ENCODE results near the gene MSX2.

Gene MSX2

GRCh38 chr5:174718880-174719610 lies 5.3 kb upstream of the MSX2 start:
- peaks cover 56% of the 10 kb centered on the region for H3K4me1 ChIP-seq (ENCODE audit: control insufficient read depth, insufficient read depth, low read length, poor library complexity, severe bottlenecking)
- WGBS, 2 experiments (ENCODE audit: insufficient coverage in 2 of 2): 19 to 65% methylated on average over 3 of the region's 10 CpGs
- no peak overlapping the region for H3K4me3 ChIP-seq (ENCODE audit: extremely low read depth, insufficient read depth, low read length, poor library complexity, severe bottlenecking)
- no peaks in the 10 kb centered on the region for H3K36me3 ChIP-seq (ENCODE audit: control insufficient read depth, insufficient read depth, low read length)
- H3K27ac ChIP-seq (ENCODE audit: low read depth, low read length, severe bottlenecking): no peak overlapping the region
- H3K9me3 ChIP-seq (ENCODE audit: control insufficient read depth, low read length): no peaks in the 10 kb centered on the region

GRCh38 chr5:174719793-174720611 lies 4.4 kb upstream of the MSX2 start:
- H3K36me3 ChIP-seq (ENCODE audit: control insufficient read depth, insufficient read depth, low read length): peaks cover 2% of the 10 kb centered on the region
- H3K27ac ChIP-seq (ENCODE audit: low read depth, low read length, severe bottlenecking): peak overlapping the region; percentile 81
- peak overlapping the region; percentile 21 for H3K4me3 ChIP-seq (ENCODE audit: extremely low read depth, insufficient read depth, low read length, poor library complexity, severe bottlenecking)
- 1 to 2% methylated on average over 8 to 10 of the region's 19 CpGs for WGBS, 2 experiments (ENCODE audit: insufficient coverage in 2 of 2)
- no peaks in the 10 kb centered on the region for H3K9me3 ChIP-seq (ENCODE audit: control insufficient read depth, low read length)
- H3K4me1 ChIP-seq (ENCODE audit: control insufficient read depth, insufficient read depth, low read length, poor library complexity, severe bottlenecking): peaks cover 56% of the 10 kb centered on the region

- H3K9me3 ChIP-seq (ENCODE audit: control insufficient read depth, low read length): no peaks in the 10 kb centered on the region
- peak overlapping the region; percentile 81 for H3K27ac ChIP-seq (ENCODE audit: low read depth, low read length, severe bottlenecking)
- H3K4me1 ChIP-seq (ENCODE audit: control insufficient read depth, insufficient read depth, low read length, poor library complexity, severe bottlenecking): peaks cover 54% of the 10 kb centered on the region
- 0% methylated on average over 67 to 68 of the region's 75 CpGs for WGBS, 2 experiments (ENCODE audit: insufficient coverage in 2 of 2)
- H3K4me3 ChIP-seq (ENCODE audit: extremely low read depth, insufficient read depth, low read length, poor library complexity, severe bottlenecking): peak overlapping the region; percentile 95
- peaks cover 11% of the 10 kb centered on the region for H3K36me3 ChIP-seq (ENCODE audit: control insufficient read depth, insufficient read depth, low read length)
These were observed 3.5 kb upstream of the MSX2 start for GRCh38 chr5:174720612-174721529.

GRCh38 chr5:174721530-174722432 lies 2.6 kb upstream of the MSX2 start:
- Histone ChIP-seq H3K4me1 (ENCODE audit: control insufficient read depth, insufficient read depth, low read length, poor library complexity, severe bottlenecking) (peaks cover 46% of the 10 kb centered on the region), H3K27ac (ENCODE audit: low read depth, low read length, severe bottlenecking) (peak overlapping the region; percentile 76), H3K4me3 (ENCODE audit: extremely low read depth, insufficient read depth, low read length, poor library complexity, severe bottlenecking) (peak overlapping the region; percentile 95), H3K9me3 (ENCODE audit: control insufficient read depth, low read length) (no peaks in the 10 kb centered on the region), H3K36me3 (ENCODE audit: control insufficient read depth, insufficient read depth, low read length) (peaks cover 20% of the 10 kb centered on the region)
- WGBS, 2 experiments (ENCODE audit: insufficient coverage in 2 of 2): 2 to 3% methylated on average over 13 to 16 of the region's 19 CpGs

GRCh38 chr5:174722500-174722899 lies 1.9 kb upstream of the MSX2 start:
- peaks cover 27% of the 10 kb centered on the region for H3K36me3 ChIP-seq (ENCODE audit: control insufficient read depth, insufficient read depth, low read length)
- H3K4me1 ChIP-seq (ENCODE audit: control insufficient read depth, insufficient read depth, low read length, poor library complexity, severe bottlenecking): peaks cover 46% of the 10 kb centered on the region
- H3K9me3 ChIP-seq (ENCODE audit: control insufficient read depth, low read length): no peaks in the 10 kb centered on the region
- WGBS, 2 experiments (ENCODE audit: insufficient coverage in 2 of 2): 10 to 11% methylated on average over 3 of the region's 4 CpGs
- peak overlapping the region; percentile 95 for H3K4me3 ChIP-seq (ENCODE audit: extremely low read depth, insufficient read depth, low read length, poor library complexity, severe bottlenecking)
- peak overlapping the region; percentile 41 for H3K27ac ChIP-seq (ENCODE audit: low read depth, low read length, severe bottlenecking)

- no peaks in the 10 kb centered on the region for H3K9me3 ChIP-seq (ENCODE audit: control insufficient read depth, low read length)
- peaks cover 40% of the 10 kb centered on the region for H3K4me1 ChIP-seq (ENCODE audit: control insufficient read depth, insufficient read depth, low read length, poor library complexity, severe bottlenecking)
- peak overlapping the region; percentile 95 for H3K4me3 ChIP-seq (ENCODE audit: extremely low read depth, insufficient read depth, low read length, poor library complexity, severe bottlenecking)
- peak overlapping the region; percentile 87 for H3K27ac ChIP-seq (ENCODE audit: low read depth, low read length, severe bottlenecking)
- H3K36me3 ChIP-seq (ENCODE audit: control insufficient read depth, insufficient read depth, low read length): peaks cover 36% of the 10 kb centered on the region
- 2 to 3% methylated on average over 15 to 22 of the region's 23 CpGs for WGBS, 2 experiments (ENCODE audit: insufficient coverage in 2 of 2)
These were observed 935 bp upstream of the MSX2 start for GRCh38 chr5:174723315-174723978.

- H3K4me1 ChIP-seq (ENCODE audit: control insufficient read depth, insufficient read depth, low read length, poor library complexity, severe bottlenecking): peaks cover 37% of the 10 kb centered on the region
- peaks cover 42% of the 10 kb centered on the region for H3K36me3 ChIP-seq (ENCODE audit: control insufficient read depth, insufficient read depth, low read length)
- H3K9me3 ChIP-seq (ENCODE audit: control insufficient read depth, low read length): no peaks in the 10 kb centered on the region
- 0% methylated on average over 11 to 17 of the region's 20 CpGs for WGBS, 2 experiments (ENCODE audit: insufficient coverage in 2 of 2)
- peak overlapping the region; percentile 95 for H3K4me3 ChIP-seq (ENCODE audit: extremely low read depth, insufficient read depth, low read length, poor library complexity, severe bottlenecking)
- H3K27ac ChIP-seq (ENCODE audit: low read depth, low read length, severe bottlenecking): peak overlapping the region; percentile 87
These were observed 351 bp upstream of the MSX2 start for GRCh38 chr5:174723979-174724483.

- 0 to 1% methylated on average over 24 to 25 of the region's 30 CpGs for WGBS, 2 experiments (ENCODE audit: insufficient coverage in 2 of 2)
- no peaks in the 10 kb centered on the region for H3K9me3 ChIP-seq (ENCODE audit: control insufficient read depth, low read length)
- peaks cover 25% of the 10 kb centered on the region for H3K4me1 ChIP-seq (ENCODE audit: control insufficient read depth, insufficient read depth, low read length, poor library complexity, severe bottlenecking)
- peak overlapping the region; percentile 87 for H3K27ac ChIP-seq (ENCODE audit: low read depth, low read length, severe bottlenecking)
- H3K4me3 ChIP-seq (ENCODE audit: extremely low read depth, insufficient read depth, low read length, poor library complexity, severe bottlenecking): peak overlapping the region; percentile 95
- peaks cover 56% of the 10 kb centered on the region for H3K36me3 ChIP-seq (ENCODE audit: control insufficient read depth, insufficient read depth, low read length)
These were observed 1.0 kb downstream of the MSX2 start for GRCh38 chr5:174725261-174725990.

Measured in mesodermal cell (in vitro differentiated cells).